HG03095 (cell line): ENCODE data around the gene CDH13.
"Not testable (repeated sequence)": the region's sequence is repeated elsewhere in the genome, so short reads cannot be mapped to it uniquely, and the experiment has no call there.

Source experiments
- ATAC-seq: cut with Tn5 transposase; IDR thresholded peaks from one replicate; pipeline ENCODE4 v1.9.1; 2021; ENCODE audit warnings: moderate library complexity; ENCODE audit not compliant: unreplicated experiment

The CDH13 gene

DNA sequence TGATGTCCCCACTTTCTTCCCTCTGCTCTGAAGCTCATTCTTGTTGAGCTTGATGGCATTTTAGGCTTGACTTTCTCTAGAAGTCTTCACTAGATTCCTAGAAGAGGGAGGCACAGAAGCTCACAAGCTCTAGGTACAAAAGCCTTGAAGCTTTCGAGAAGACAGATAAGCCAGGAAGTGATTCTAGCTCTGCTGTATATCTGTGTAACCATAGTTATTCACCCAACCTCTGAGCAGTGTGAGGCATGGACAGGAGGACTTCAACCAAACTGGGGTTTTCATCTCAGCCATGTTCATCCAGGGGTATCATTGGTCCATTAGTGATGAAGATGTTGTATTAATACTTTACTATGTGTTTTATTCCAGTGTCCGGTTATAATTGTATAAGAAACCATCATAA is 299.7 kb downstream of the CDH13 start:
- no peak for ATAC-seq

DNA sequence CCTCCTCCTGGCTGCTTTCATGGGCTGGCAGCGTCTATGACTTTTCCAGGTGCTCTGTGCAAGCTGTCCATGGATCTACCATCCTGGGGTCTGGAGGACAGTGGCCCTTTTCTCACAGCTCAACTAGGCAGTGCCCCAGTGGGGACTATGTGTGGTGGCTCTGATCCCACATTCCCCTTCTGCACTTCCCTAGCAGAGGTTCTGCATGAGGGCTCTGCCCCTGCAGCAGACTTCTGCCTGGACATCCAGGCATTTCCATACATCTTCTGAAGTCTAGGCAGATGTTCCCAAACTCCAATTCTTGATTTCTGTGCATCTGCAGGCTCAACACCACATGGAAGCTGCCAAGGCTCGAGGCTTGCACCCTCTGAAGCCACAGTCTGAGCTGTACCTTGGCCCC is 307.2 kb downstream of the CDH13 start:
- ATAC-seq: not testable (repeated sequence)

GRCh38 chr16:82935766-82936165 is 309.0 kb downstream of the CDH13 start:
- ATAC-seq: no peak

DNA sequence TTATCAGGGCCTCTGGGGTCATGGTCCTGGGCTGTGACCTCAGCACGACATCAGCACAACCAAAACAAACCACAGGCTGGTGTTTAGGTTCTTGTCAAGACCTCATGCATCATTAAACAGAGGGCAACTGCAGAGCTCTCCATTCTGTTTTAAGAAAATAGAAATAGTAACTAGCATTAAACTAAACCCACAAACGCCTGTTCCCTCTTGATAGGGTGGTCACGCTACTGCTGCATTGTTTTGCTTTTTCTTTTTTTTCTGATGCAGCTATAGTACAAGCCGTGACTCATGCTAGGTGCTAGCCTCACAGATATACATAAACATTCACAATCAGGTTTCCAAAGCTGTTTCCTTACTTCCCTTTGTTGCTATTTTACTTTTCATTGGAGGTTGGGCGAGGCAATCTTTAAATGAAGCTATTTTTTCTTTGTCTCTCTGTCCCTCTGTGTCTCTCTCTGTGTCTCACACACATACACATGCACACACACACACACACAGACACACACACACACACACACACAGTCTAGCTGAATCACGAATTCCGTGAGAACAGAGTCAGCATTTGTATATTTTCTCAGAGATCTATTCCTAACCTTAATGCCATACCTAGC is 310.3 kb downstream of the CDH13 start:
- no peak for ATAC-seq

DNA sequence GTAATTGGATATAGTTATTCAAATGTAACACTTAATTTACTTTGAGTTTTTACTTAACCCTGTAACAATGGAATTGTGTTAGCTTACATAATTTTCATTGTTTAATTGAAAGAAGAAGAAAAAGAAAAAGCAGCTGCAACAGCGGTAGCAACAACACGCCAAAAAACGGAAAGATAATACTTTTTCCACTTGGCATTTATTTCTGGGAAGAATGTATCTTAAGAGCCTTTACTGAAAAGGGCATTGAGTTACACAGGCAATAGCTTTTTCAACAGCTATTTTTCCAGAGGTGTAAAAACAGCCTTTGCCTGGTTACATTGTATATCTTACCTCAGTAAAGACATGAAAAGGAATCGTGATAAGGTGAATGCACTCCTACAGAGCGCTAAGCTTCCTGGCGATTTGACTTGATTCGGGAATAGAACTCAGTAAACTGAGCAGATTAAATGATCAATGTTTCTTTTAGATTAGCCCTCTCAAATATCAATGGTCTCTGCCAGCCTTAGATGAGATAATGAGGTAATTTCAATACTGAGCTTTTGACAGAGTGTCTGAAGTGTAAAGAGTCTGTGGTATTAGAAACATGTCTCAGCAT is 311.3 kb downstream of the CDH13 start:
- no peak for ATAC-seq

- no peak for ATAC-seq
Observed at GRCh38 chr16:82943371-82943770, 316.6 kb downstream of the CDH13 start.

GRCh38 chr16:82945420-82946101 is 318.8 kb downstream of the CDH13 start:
- ATAC-seq: no peak

DNA sequence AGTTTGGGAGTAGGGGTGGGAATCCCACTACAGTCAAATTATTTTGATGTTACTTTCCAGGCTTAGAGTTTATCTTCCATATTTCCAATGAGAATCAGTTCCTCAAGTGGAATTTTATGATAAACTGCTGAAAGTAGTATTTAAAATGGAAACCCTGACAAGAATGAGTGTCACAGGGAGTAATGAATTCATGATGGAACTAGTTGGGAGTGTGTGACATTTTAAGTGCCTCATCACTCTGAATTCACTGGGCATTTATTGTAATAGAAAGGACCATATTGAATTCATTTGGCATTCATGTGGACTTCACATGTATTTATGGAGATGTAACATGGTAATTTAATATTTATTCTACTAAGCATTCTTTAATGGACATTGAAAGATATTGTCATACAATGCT is 320.9 kb downstream of the CDH13 start:
- no peak for ATAC-seq

GRCh38 chr16:82949016-82949415 is 322.2 kb downstream of the CDH13 start:
- no peak for ATAC-seq

DNA sequence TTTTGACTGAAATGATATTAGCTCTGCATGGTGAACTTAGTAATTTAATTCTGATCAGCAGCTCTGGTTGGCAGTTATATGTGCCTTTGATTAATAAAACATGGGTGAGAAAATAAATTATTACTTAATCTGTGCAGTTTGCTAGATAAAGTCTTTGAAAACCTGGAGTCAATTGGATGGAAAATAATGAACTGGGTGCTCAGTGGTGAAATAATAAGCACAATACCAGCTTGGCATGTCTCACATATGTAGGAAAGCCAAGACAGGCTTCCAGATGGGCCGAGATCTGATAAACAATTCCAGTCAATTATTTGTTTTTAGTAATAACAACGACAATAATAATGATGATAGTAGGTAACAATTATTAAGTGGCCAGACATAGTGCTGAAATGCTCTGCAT is 326.7 kb downstream of the CDH13 start:
- ATAC-seq: no peak

DNA sequence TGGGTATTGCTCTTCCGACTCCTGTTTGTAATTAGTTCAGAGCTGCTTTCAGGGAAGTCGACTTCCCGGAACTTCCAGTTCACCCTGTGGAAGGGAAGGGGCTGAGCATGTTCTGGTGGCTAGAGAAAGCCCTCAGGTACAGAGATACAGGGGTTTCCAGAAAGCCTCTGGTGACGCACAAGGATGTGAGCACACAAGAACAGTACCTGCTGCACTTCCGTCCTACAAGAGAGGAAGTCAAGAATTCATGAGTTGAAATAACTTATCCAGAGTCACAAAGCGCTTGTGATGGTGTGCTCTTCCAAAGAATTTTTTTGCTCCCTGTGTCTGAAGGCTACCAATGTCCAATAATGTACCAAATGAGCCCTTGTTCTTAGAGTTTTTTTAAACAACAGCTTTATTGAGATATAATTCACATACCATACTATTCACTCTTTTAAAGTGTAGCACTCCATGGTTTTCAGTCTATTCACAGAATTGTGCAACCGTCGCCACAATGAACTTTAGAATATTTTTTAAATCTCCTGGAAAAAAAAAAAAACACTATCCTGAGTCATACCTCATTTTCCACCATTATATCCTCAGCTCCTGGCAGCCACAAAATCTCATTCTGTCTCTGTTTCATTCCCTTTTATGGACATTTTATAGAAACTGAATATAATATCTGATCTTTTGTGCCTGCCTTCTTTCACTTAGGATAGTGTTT is 327.6 kb downstream of the CDH13 start:
- ATAC-seq: no peak

DNA sequence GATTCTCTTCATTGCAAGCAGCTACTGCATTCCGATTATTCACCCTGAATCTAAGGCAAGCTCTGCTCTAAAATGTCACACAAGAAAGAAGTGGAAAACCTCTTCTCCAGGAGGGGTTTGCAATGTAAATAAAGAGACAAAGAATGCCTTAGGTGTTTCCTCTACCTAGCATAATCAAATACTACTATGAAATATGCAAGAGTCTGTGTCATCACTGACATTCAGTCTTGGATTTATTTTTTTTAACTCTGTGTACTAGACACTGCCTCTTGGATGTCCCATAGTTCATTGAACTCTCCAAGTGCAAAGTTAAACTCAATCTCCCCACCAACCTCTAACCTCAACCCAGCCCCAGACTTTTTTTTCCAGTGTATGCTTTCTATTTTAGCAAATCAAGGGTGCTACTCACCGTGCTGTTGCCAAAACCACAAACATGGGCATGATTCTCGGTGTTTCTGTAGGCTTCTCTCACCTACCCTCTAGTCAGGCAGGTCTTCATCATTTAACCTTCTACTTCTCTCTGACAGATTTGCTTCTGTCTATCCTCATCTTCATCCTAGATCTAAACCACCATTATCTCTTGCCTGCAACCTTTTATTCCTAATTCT is 329.1 kb downstream of the CDH13 start:
- no peak for ATAC-seq

DNA sequence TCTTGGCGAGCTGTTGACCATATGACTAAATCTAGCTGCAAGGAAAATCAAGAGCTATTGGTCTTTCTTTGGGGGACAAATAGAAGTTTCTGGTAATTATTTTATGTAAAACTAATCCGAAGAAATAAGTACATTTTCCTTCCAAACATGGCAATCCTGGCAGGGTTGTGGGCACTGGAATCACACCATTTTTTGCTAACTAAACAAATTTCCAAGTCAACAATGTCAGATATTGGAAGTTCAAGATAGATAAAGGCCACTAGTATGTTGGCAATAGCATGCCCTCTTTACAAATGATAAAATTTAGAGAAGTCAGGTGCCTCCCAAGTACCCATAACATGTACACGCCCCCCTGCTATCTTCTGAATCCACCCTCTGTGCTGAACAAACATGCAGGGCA is 330.4 kb downstream of the CDH13 start:
- no peak for ATAC-seq

- no peak for ATAC-seq
Observed at GRCh38 chr16:82960918-82961317, 334.1 kb downstream of the CDH13 start.

GRCh38 chr16:82963653-82964052 is 336.9 kb downstream of the CDH13 start:
- ATAC-seq: no peak

GRCh38 chr16:82965808-82966207 is 339.0 kb downstream of the CDH13 start:
- no peak for ATAC-seq

DNA sequence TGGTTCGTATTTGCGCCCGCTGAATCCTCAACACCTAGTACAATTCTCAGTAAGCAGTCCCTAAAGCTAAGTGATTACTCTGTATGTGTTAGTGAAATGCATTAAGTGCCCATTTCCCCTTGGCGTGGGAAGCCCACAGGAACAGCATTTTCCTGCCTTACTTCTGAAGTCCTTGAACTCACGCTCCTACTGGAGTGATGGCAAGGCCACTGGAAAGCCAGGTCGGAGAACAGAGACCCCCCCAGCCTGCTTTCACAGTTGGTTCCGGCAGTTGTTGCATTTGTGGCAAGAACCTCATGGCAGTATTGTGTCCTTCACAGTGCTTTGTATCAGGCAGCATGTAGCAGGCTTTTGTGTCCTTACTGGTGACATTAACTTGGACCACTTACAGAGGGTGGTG is 340.7 kb downstream of the CDH13 start:
- ATAC-seq: no peak

GRCh38 chr16:82971126-82971525 is 344.4 kb downstream of the CDH13 start:
- ATAC-seq: no peak

DNA sequence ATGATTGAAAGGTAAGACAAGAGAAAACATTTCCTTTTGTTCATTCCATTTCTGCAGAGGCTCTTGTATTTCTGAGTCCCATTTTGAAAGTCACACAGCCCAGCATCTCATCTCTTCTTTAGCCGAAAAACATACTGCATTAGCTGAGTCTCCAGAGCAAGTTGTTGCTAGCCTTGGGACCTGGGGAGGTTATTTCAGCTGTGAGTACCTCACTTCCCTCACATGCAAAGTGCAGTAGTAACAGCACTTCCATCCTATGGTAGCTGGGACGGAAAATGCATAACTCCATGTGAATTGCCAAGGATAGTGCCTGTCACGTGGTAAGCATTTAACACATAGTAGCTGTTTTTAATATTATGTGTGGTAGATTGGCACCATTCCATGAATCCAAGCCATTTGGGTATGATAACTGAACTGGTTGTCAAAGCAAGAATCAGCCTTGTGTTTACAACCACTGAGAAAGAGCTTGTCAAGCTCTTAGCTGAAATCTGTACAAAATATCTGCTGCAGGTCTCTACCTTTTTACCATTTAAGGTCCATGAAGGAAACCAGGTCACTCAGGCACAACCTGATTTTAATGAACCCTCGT is 345.7 kb downstream of the CDH13 start:
- no peak for ATAC-seq

DNA sequence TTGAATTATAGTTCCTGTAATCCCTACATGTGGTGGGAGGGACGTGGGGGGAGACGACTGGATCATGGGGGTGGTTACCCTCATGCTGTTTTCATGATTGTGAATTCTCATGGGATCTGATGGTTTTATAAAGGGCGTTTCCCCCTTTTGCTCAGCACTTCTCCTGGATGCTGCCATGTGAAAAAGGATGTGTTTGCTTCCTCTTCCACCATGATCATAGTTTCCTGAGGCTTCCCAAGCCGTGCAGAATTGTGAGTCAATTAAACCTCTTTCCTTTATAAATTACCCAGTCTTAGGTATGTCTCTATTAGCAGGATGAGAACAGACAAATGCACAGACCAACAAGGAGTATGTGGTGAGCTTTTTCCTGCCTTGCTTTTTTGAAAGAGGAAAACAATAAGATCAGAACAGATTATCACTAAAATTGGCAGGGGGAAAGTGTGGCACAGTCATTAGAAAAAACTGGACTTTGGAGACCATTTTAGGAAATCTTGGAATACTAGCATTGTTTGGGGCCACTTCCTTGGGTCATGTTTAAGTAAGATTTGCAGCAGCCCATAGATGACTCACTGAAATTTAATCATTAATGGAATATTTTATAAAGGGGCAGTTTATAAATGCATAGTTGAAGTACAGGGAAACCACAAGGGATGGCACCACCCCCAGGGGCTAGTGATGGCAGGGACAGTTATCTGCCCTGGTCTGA is 352.8 kb downstream of the CDH13 start:
- ATAC-seq: no peak

- no peak for ATAC-seq
Observed at GRCh38 chr16:82980810-82981209, 354.0 kb downstream of the CDH13 start.
